SK-N-SH treated with all-trans-retinoic acid at 6 μM for 48 hours (cell line): ENCODE results near the gene ARHGEF11.

ENCODE experiments used
- ATAC-seq: fragments of 200-7000 bp; cut with Tn5 transposase; 3 replicates; pipeline ENCODE4 v1.9.1; 2020; ENCODE audit warnings: mild to moderate bottlenecking, moderate library complexity
- ARNTL ChIP-seq: fragments of 450-650 bp; formaldehyde crosslinking; IDR thresholded peaks from 2 replicates; pipeline ENCODE4 v1.5.0; 2020; ENCODE audit warnings: low read depth, mild to moderate bottlenecking, moderate library complexity, borderline replicate concordance
- BACH2 ChIP-seq: fragments of 250-450 bp; sonication (Bioruptor Pico); IDR thresholded peaks from 2 replicates; pipeline ENCODE4 v1.9.0; 2021; ENCODE audit warnings: mild to moderate bottlenecking, borderline replicate concordance
- CREB5 ChIP-seq: fragments of 250-450 bp; sonication (Bioruptor Pico); IDR thresholded peaks from 2 replicates; pipeline ENCODE4 v1.5.1; 2020; ENCODE audit warnings: low read depth, mild to moderate bottlenecking, moderate library complexity
- CSDC2 ChIP-seq: fragments of 250-450 bp; sonication (Bioruptor Pico); IDR thresholded peaks from 2 replicates; pipeline ENCODE4 v1.5.0; 2020; ENCODE audit warnings: mild to moderate bottlenecking, moderate library complexity
- CSRNP3 ChIP-seq: fragments of 250-450 bp; sonication (Bioruptor Pico); IDR thresholded peaks from 2 replicates; pipeline ENCODE4 v1.5.1; 2021; ENCODE audit warnings: mild to moderate bottlenecking, moderate library complexity
- ESRRG ChIP-seq: fragments of 250-450 bp; sonication (Bioruptor Pico); IDR thresholded peaks from 2 replicates; pipeline ENCODE4 v1.6.1; 2021; ENCODE audit warnings: mild to moderate bottlenecking
- ISL1 ChIP-seq: fragments of 250-450 bp; sonication (Bioruptor Pico); IDR thresholded peaks from 2 replicates; pipeline ENCODE4 v2.1.2; 2022; ENCODE audit warnings: mild to moderate bottlenecking, moderate library complexity
- OSR1 ChIP-seq: fragments of 250-450 bp; sonication (Bioruptor Pico); IDR thresholded peaks from 2 replicates; pipeline ENCODE4 v1.8.0; 2022; ENCODE audit warnings: moderate library complexity, mild to moderate bottlenecking, inconsistent platforms
- PATZ1 ChIP-seq: fragments of 250-450 bp; sonication (Bioruptor Pico); IDR thresholded peaks from 2 replicates; pipeline ENCODE4 v1.8.0; 2020; ENCODE audit warnings: mild to moderate bottlenecking, moderate library complexity, borderline replicate concordance
- POU6F1 ChIP-seq: fragments of 250-450 bp; sonication (Bioruptor Pico); IDR thresholded peaks from 2 replicates; pipeline ENCODE4 v1.8.0; 2021; ENCODE audit warnings: low read depth, mild to moderate bottlenecking, moderate library complexity, borderline replicate concordance
- RARB ChIP-seq: fragments of 250-450 bp; sonication (Bioruptor Pico); IDR thresholded peaks from 2 replicates; pipeline ENCODE4 v1.8.0; 2021; ENCODE audit warnings: mild to moderate bottlenecking, moderate library complexity
- SNAI2 ChIP-seq: fragments of 250-450 bp; sonication (Bioruptor Pico); IDR thresholded peaks from 2 replicates; pipeline ENCODE4 v1.5.0; 2020; ENCODE audit warnings: mild to moderate bottlenecking, moderate library complexity
- TCF4 ChIP-seq: fragments of 250-450 bp; sonication (Bioruptor Pico); IDR thresholded peaks from 2 replicates; pipeline ENCODE4 v1.8.0; 2021; ENCODE audit warnings: mild to moderate bottlenecking, moderate library complexity, borderline replicate concordance
- TOX ChIP-seq: fragments of 250-450 bp; sonication (Bioruptor Pico); IDR thresholded peaks from 2 replicates; pipeline ENCODE4 v1.8.0; 2021; ENCODE audit warnings: mild to moderate bottlenecking, moderate library complexity, borderline replicate concordance
- TSHZ2 ChIP-seq: fragments of 250-450 bp; sonication (Bioruptor Pico); IDR thresholded peaks from 2 replicates; pipeline ENCODE4 v1.5.0; 2020; ENCODE audit warnings: mild to moderate bottlenecking, moderate library complexity
- ZC3H10 ChIP-seq: fragments of 250-450 bp; sonication (Bioruptor Pico); IDR thresholded peaks from 2 replicates; pipeline ENCODE4 v1.5.1; 2021; ENCODE audit warnings: mild to moderate bottlenecking, moderate library complexity
- ZFP3 ChIP-seq: fragments of 250-450 bp; sonication (Bioruptor Pico); IDR thresholded peaks from 2 replicates; pipeline ENCODE4 v1.5.0; 2020; ENCODE audit warnings: mild to moderate bottlenecking, moderate library complexity
- ZFP30 ChIP-seq: fragments of 450-650 bp; formaldehyde crosslinking; IDR thresholded peaks from 2 replicates; pipeline ENCODE4 v1.5.0; 2022; ENCODE audit warnings: mild to moderate bottlenecking, moderate library complexity
- ZNF565 ChIP-seq: fragments of 450-650 bp; formaldehyde crosslinking; conservative IDR thresholded peaks from 2 replicates; pipeline ENCODE4 v1.5.0; 2020; ENCODE audit warnings: low read depth, mild to moderate bottlenecking, moderate library complexity
- ZNF70 ChIP-seq: fragments of 450-650 bp; formaldehyde crosslinking; IDR thresholded peaks from 2 replicates; pipeline ENCODE4 v1.5.0; 2020; ENCODE audit warnings: mild to moderate bottlenecking, moderate library complexity
- ZNF8 ChIP-seq: fragments of 450-650 bp; formaldehyde crosslinking; IDR thresholded peaks from 2 replicates; pipeline ENCODE4 v1.5.0; 2020; ENCODE audit warnings: mild to moderate bottlenecking, moderate library complexity

Gene ARHGEF11

GRCh38 chr1:157088607-157089006 is 43.1 kb upstream of the ARHGEF11 start:
- TF ChIP-seq TOX (no peak), CSRNP3 (CRISPR knock-in tag) (no peak), ARNTL (CRISPR knock-in tag) (no peak), POU6F1 (CRISPR knock-in tag) (no peak), SNAI2 (CRISPR knock-in tag) (no peak), ZFP30 (CRISPR knock-in tag) (no peak), TSHZ2 (CRISPR knock-in tag) (no peak), ESRRG (CRISPR knock-in tag) (no peak), ZFP3 (CRISPR knock-in tag) (no peak)
- no peak for ATAC-seq

- ATAC-seq, result no peak
- no peak for TF ChIP-seq ZNF70 (CRISPR knock-in tag)
- TF ChIP-seq TCF4 (CRISPR knock-in tag), result no peak
- no peak for TF ChIP-seq ZNF565 (CRISPR knock-in tag)
- no peak for TF ChIP-seq CSDC2 (CRISPR knock-in tag)
- TF ChIP-seq ZNF8 (CRISPR knock-in tag), result no peak
- no peak for TF ChIP-seq ZFP3 (CRISPR knock-in tag)
- TF ChIP-seq TSHZ2 (CRISPR knock-in tag), result no peak
- TF ChIP-seq OSR1 (CRISPR knock-in tag), result no peak
- TF ChIP-seq PATZ1 (CRISPR knock-in tag), result no peak
- no peak for TF ChIP-seq TOX
- no peak for TF ChIP-seq CREB5
- TF ChIP-seq ZC3H10 (CRISPR knock-in tag), result no peak
- no peak for TF ChIP-seq ESRRG (CRISPR knock-in tag)
- TF ChIP-seq CSRNP3 (CRISPR knock-in tag), result no peak
- no peak for TF ChIP-seq ARNTL (CRISPR knock-in tag)
- TF ChIP-seq RARB (CRISPR knock-in tag), result no peak
- no peak for TF ChIP-seq ISL1 (CRISPR knock-in tag)
- TF ChIP-seq BACH2 (CRISPR knock-in tag), result no peak
- TF ChIP-seq, all 23 proteins: peak for 0
Measured at GRCh38 chr1:157087030-157087429, 41.5 kb upstream of the ARHGEF11 start.
